ENCODE measurements around the gene C9orf72. TPM values are rescaled to one million over a fixed set of nuclear protein-coding genes. Genes with fewer than 3 reads are reported as not detected.

Gene C9orf72
- total RNA-seq, 1 donor from 2014 or later, result 15.1 TPM

DNA sequence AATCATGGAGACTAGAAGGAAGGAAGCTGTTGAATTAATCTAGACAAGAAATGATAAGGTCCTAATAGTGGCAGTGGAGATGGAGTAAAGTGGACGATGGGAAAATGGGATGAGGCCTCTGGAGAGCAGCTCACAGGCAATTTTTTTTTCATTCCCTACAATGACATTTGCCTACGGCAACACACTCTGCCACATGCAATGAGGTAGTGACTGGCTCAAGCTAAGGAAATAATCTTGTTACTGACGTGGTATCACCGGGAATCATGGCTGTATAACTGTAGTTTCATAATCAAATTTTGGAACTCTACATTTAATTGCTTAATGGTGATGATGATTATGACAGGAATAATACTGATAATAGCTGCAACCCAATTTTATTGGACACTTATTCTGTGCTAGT, 31.5 kb downstream of the C9orf72 start:
- Histone ChIP-seq H3K36me3 (ENCODE audit: control insufficient read depth in 3 of 3, insufficient read depth in 3 of 3, low read length in 3 of 3) (no peaks in the 10 kb centered on the region), H3K27ac (ENCODE audit: low read depth, low read length) (no peak overlapping the region), H3K4me3 (ENCODE audit: low read length in 3 of 3) (no peak overlapping the region), H3K9ac (ENCODE audit: low read depth in 1 of 3, low read length in 3 of 3) (no peak overlapping the region), H3K9me3 (ENCODE audit: control insufficient read depth in 3 of 3, low read length in 3 of 3) (no peaks in the 10 kb centered on the region), H3K27me3 (ENCODE audit: control insufficient read depth in 3 of 3, insufficient read depth in 3 of 3, low read length in 3 of 3) (no peaks in the 10 kb centered on the region), H3K4me1 (ENCODE audit: control insufficient read depth in 3 of 3, insufficient read depth in 3 of 3, low read length in 3 of 3) (peaks cover 34 to 58% (median 38%) of the 10 kb centered on the region in 3 donors)

DNA sequence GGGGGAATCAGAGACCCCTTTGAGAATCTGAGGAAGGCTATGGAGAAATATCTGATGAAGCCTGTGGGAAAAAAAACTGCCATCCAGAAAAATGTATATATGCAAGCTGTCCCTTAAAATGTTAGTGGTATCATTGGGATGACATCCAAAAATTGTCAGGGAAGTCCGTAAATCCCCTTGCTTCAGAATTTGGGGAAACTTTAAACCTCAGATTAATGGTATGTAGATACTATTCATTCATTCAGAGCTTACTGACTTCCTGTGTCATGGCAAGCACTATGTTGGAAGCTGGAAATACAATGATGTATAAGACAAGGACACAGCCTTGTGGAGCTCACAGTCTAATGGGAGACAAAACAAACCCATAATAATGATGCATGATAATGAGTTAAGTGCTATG, 32.8 kb downstream of the C9orf72 start:
- Histone ChIP-seq H3K4me3 (ENCODE audit: low read length in 3 of 3) (no peak overlapping the region), H3K27ac (ENCODE audit: low read depth, low read length) (peak overlapping the region; percentile 76), H3K4me1 (ENCODE audit: control insufficient read depth in 3 of 3, insufficient read depth in 3 of 3, low read length in 3 of 3) (peaks cover 37 to 59% (median 39%) of the 10 kb centered on the region in 3 donors), H3K9ac (ENCODE audit: low read depth in 1 of 3, low read length in 3 of 3) (peak overlapping the region in 1 of 3 donors; percentile 3), H3K36me3 (ENCODE audit: control insufficient read depth in 3 of 3, insufficient read depth in 3 of 3, low read length in 3 of 3) (no peaks in the 10 kb centered on the region), H3K9me3 (ENCODE audit: control insufficient read depth in 3 of 3, low read length in 3 of 3) (no peaks in the 10 kb centered on the region), H3K27me3 (ENCODE audit: control insufficient read depth in 3 of 3, insufficient read depth in 3 of 3, low read length in 3 of 3) (no peaks in the 10 kb centered on the region)

DNA sequence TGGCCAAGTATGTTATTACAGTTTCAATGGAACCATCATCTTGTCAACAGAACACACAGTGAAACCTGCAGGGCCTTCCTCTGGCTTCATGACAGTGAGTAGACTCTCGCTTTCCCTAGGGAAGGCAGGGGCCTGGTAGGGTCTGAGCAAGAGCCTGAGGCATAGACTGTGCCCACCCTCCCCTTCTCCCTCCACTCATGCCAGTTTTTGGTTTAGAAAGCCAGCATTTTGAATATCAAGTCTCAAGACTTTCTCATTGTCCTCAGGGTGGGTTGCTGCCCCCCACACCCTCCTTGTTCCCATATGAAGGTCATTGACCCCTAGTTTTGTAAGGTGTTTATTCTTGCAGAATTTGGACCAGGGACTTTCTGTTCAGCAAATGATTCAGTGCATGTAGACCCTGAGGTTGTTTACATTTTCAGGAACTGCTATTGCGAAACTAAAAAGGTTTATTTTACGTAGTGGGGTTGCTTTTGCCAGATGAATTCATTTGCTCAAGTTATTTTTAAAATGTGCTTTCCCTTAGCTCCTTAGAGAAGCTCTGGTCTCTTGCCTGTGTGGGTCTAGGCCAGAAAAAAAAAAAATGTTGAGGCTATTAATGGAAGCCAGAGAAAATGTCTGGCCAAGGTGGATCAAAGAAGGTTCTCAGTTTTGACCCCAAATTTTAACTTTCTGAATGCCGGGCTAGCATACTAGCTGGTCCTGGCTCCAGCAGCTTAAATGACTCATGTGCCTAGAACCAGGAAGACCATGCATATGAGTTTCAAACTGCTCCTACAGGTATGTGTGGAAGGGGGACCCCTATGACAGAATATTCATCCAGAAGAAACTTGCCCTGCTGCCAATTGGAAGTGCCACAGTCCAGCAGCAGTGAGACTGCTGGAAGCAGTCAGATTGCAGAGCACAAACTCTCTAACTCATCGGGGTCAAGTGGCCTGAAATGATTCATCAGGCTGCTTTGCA, 33.5 kb downstream of the C9orf72 start:
- no peaks in the 10 kb centered on the region for H3K36me3 ChIP-seq (ENCODE audit: control insufficient read depth in 3 of 3, insufficient read depth in 3 of 3, low read length in 3 of 3)
- H3K27me3 ChIP-seq (ENCODE audit: control insufficient read depth in 3 of 3, insufficient read depth in 3 of 3, low read length in 3 of 3), result no peaks in the 10 kb centered on the region
- H3K4me3 ChIP-seq (ENCODE audit: low read length in 3 of 3), result peak overlapping the region in 2 of 3 donors; percentile 11 to 29
- peak overlapping the region; percentile 76 for H3K27ac ChIP-seq (ENCODE audit: low read depth, low read length)
- H3K9me3 ChIP-seq (ENCODE audit: control insufficient read depth in 3 of 3, low read length in 3 of 3), result no peaks in the 10 kb centered on the region
- peaks cover 37 to 54% (median 39%) of the 10 kb centered on the region in 3 donors for H3K4me1 ChIP-seq (ENCODE audit: control insufficient read depth in 3 of 3, insufficient read depth in 3 of 3, low read length in 3 of 3)
- H3K9ac ChIP-seq (ENCODE audit: low read depth in 1 of 3, low read length in 3 of 3), result peak overlapping the region; percentile 18 to 42 (median 40)

DNA sequence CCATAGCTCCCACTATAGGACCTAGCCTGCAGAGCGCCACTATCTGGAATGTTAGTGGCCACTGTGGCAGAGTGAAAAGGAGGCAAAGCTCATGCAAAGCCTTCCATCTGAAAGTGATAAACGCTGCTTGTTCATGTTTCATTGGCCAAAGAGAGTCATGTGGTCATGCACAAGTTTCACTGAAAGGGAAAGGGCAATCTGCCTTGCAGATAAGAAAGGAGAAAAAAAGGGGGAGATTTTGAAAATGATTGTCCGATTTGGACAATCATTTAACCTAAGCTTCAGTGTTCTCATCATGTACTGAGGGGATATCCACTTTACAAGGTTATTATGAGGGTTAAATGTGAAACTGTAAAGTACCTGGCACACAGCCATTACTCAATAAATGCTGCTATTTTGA, 34.6 kb downstream of the C9orf72 start:
- Histone ChIP-seq H3K4me3 (ENCODE audit: low read length in 3 of 3) (no peak overlapping the region), H3K27ac (ENCODE audit: low read depth, low read length) (no peak overlapping the region), H3K9ac (ENCODE audit: low read depth in 1 of 3, low read length in 3 of 3) (no peak overlapping the region), H3K27me3 (ENCODE audit: control insufficient read depth in 3 of 3, insufficient read depth in 3 of 3, low read length in 3 of 3) (no peaks in the 10 kb centered on the region), H3K36me3 (ENCODE audit: control insufficient read depth in 3 of 3, insufficient read depth in 3 of 3, low read length in 3 of 3) (no peaks in the 10 kb centered on the region), H3K9me3 (ENCODE audit: control insufficient read depth in 3 of 3, low read length in 3 of 3) (no peaks in the 10 kb centered on the region), H3K4me1 (ENCODE audit: control insufficient read depth in 3 of 3, insufficient read depth in 3 of 3, low read length in 3 of 3) (peaks cover 37 to 54% (median 39%) of the 10 kb centered on the region in 3 donors)

DNA sequence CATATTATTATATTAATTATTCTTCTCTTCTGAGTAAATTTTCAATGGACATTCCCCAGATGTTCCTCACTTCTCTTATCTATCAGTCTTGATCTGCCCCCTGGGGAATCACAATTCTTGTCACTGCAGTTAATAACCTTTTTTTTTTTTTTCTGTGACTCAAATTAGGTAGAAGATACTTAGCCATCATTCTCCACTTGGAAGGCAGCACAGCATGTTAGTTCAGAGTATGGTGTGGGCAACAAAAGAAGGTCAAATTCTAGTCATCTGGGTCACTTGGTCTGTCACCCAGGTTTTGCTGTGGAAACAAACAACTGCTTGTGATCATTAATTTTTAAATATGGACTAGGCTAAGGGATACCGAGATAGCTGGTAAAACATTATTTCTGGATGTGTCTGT, 35.5 kb downstream of the C9orf72 start:
- Histone ChIP-seq H3K9ac (ENCODE audit: low read depth in 1 of 3, low read length in 3 of 3) (no peak overlapping the region), H3K27ac (ENCODE audit: low read depth, low read length) (no peak overlapping the region), H3K4me1 (ENCODE audit: control insufficient read depth in 3 of 3, insufficient read depth in 3 of 3, low read length in 3 of 3) (peaks cover 36 to 49% (median 39%) of the 10 kb centered on the region in 3 donors)

DNA sequence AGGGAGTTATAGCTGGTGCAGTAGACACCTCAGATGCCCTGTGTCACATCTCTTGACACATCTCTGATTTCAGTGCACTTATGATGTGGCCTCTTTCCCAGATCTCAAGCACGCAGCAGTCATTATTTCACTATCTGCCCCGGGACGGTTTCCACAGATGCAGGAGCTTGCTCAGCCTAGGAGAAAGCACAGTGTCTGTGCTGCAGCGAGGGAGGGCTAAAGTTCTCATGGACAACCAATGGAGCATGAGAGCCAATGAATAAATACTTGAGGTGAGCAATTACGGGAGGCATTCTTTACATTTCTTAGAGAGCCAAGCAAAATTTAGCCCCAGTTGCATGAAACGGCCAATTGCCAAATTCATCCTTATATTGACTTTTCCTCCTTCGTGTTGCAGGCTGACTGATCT, 36.2 kb downstream of the C9orf72 start:
- no peaks in the 10 kb centered on the region for H3K9me3 ChIP-seq (ENCODE audit: control insufficient read depth in 3 of 3, low read length in 3 of 3)
- H3K4me1 ChIP-seq (ENCODE audit: control insufficient read depth in 3 of 3, insufficient read depth in 3 of 3, low read length in 3 of 3), result peaks cover 29 to 43% (median 33%) of the 10 kb centered on the region in 3 donors
- no peak overlapping the region for H3K27ac ChIP-seq (ENCODE audit: low read depth, low read length)
- peak overlapping the region in 1 of 3 donors; percentile 3 for H3K9ac ChIP-seq (ENCODE audit: low read depth in 1 of 3, low read length in 3 of 3)
- no peaks in the 10 kb centered on the region for H3K27me3 ChIP-seq (ENCODE audit: control insufficient read depth in 3 of 3, insufficient read depth in 3 of 3, low read length in 3 of 3)
- no peak overlapping the region for H3K4me3 ChIP-seq (ENCODE audit: low read length in 3 of 3)
- H3K36me3 ChIP-seq (ENCODE audit: control insufficient read depth in 3 of 3, insufficient read depth in 3 of 3, low read length in 3 of 3), result no peaks in the 10 kb centered on the region

More for the DNA sequence above, 35.5 kb downstream of the C9orf72 start:
- H3K4me3 ChIP-seq (ENCODE audit: low read length in 3 of 3), result no peak overlapping the region
- H3K27me3 ChIP-seq (ENCODE audit: control insufficient read depth in 3 of 3, insufficient read depth in 3 of 3, low read length in 3 of 3), result no peaks in the 10 kb centered on the region
- H3K36me3 ChIP-seq (ENCODE audit: control insufficient read depth in 3 of 3, insufficient read depth in 3 of 3, low read length in 3 of 3), result no peaks in the 10 kb centered on the region
- no peaks in the 10 kb centered on the region for H3K9me3 ChIP-seq (ENCODE audit: control insufficient read depth in 3 of 3, low read length in 3 of 3)

DNA sequence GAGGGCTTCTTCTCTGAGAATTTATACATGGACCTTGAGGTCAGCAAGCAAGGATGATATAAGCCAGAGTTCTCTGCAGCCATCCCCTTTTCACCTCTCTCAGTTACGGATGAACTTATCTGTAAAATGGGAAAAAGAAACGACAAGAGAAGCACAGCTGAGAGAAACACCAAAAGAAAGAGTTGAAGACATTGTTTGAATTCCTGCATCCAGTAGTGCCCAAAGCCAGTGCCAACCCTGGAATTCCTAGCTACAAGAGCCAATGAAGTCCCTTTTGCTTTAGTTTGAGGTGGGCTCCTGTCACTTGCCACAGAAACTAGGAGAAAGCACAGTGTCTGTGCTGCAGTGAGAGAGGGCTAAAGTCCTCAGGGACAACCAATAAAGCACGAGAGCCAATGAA, 37.1 kb downstream of the C9orf72 start:
- no peaks in the 10 kb centered on the region for H3K27me3 ChIP-seq (ENCODE audit: control insufficient read depth in 3 of 3, insufficient read depth in 3 of 3, low read length in 3 of 3)
- H3K27ac ChIP-seq (ENCODE audit: low read depth, low read length), result no peak overlapping the region
- H3K4me3 ChIP-seq (ENCODE audit: low read length in 3 of 3), result no peak overlapping the region
- H3K9me3 ChIP-seq (ENCODE audit: control insufficient read depth in 3 of 3, low read length in 3 of 3), result no peaks in the 10 kb centered on the region
- no peak overlapping the region for H3K9ac ChIP-seq (ENCODE audit: low read depth in 1 of 3, low read length in 3 of 3)
- H3K4me1 ChIP-seq (ENCODE audit: control insufficient read depth in 3 of 3, insufficient read depth in 3 of 3, low read length in 3 of 3), result peaks cover 29 to 35% (median 33%) of the 10 kb centered on the region in 3 donors
- H3K36me3 ChIP-seq (ENCODE audit: control insufficient read depth in 3 of 3, insufficient read depth in 3 of 3, low read length in 3 of 3), result no peaks in the 10 kb centered on the region

DNA sequence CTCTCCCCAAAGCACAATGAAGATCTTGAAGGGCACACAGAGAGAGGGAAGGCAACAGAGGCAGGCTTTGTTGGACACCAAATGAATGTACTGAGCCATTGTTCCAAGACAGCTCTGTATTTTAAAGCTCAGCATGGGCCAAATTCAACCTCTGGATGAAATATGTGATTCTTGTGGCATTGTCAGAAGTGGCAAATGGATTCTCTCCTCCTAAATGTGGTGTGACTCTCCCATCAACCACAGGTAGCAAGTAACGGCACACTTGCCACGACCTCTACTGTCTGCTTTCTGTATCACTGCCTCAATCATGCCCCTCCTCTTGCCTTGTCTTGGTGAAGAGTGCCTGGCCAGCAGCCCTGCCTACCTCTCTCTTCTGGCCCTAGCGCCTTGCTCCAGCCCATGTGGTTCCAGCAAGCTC, 37.6 kb downstream of the C9orf72 start:
- Histone ChIP-seq H3K9me3 (ENCODE audit: control insufficient read depth in 3 of 3, low read length in 3 of 3) (no peaks in the 10 kb centered on the region), H3K4me3 (ENCODE audit: low read length in 3 of 3) (no peak overlapping the region), H3K4me1 (ENCODE audit: control insufficient read depth in 3 of 3, insufficient read depth in 3 of 3, low read length in 3 of 3) (peaks cover 25 to 30% (median 29%) of the 10 kb centered on the region in 3 donors), H3K27ac (ENCODE audit: low read depth, low read length) (no peak overlapping the region), H3K27me3 (ENCODE audit: control insufficient read depth in 3 of 3, insufficient read depth in 3 of 3, low read length in 3 of 3) (no peaks in the 10 kb centered on the region), H3K36me3 (ENCODE audit: control insufficient read depth in 3 of 3, insufficient read depth in 3 of 3, low read length in 3 of 3) (no peaks in the 10 kb centered on the region), H3K9ac (ENCODE audit: low read depth in 1 of 3, low read length in 3 of 3) (no peak overlapping the region)

DNA sequence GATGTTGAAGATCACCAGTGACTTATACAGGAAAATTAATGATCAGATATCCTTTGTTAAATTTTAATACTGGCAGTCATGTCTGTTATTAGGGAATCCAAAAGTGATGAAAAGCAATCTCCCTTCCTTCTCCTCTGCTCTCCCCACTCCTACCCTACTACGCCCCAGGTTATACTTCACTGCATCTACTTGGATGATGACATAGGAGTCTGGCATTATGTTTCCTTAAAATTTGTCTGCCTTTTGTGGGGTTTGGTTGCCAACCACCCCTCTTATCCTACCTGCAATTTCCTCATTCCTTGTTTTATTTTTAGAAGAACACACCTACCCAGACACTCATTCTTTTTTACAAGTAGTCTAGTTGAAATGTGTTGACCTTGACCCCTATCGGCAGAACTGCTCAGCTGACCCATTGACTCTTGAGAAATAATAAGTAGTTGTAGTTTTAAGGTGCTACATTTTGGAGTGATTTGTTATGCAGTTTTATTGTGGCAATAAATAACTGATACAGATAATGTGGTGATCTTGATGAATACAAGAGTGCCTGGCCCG, 38.5 kb downstream of the C9orf72 start:
- H3K36me3 ChIP-seq (ENCODE audit: control insufficient read depth in 3 of 3, insufficient read depth in 3 of 3, low read length in 3 of 3), result no peaks in the 10 kb centered on the region
- H3K27ac ChIP-seq (ENCODE audit: low read depth, low read length), result no peak overlapping the region

DNA sequence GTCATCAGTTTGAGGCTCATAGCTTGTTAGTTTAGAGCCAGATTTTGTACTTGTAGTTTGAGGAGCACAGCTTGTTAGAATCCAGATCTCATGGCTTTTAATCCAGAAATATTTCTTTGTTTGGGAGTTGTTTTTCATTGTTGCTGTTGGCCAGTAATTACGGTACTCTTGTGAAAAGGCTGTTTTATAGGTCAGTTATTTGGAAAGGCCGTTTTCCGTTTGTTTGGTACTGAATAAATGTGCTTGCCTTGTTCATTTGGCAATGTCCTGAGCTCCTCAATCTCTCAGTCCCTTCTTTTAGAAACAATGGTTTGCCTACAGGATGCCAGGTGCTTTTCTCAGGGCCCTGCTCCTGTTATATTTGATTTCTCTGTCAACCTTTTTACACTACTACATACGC, 39.1 kb downstream of the C9orf72 start:
- Histone ChIP-seq H3K27me3 (ENCODE audit: control insufficient read depth in 3 of 3, insufficient read depth in 3 of 3, low read length in 3 of 3) (no peaks in the 10 kb centered on the region), H3K9ac (ENCODE audit: low read depth in 1 of 3, low read length in 3 of 3) (no peak overlapping the region), H3K4me1 (ENCODE audit: control insufficient read depth in 3 of 3, insufficient read depth in 3 of 3, low read length in 3 of 3) (peaks cover 10 to 26% (median 15%) of the 10 kb centered on the region in 3 donors), H3K27ac (ENCODE audit: low read depth, low read length) (no peak overlapping the region), H3K4me3 (ENCODE audit: low read length in 3 of 3) (no peak overlapping the region), H3K36me3 (ENCODE audit: control insufficient read depth in 3 of 3, insufficient read depth in 3 of 3, low read length in 3 of 3) (no peaks in the 10 kb centered on the region), H3K9me3 (ENCODE audit: control insufficient read depth in 3 of 3, low read length in 3 of 3) (no peaks in the 10 kb centered on the region)

More for the DNA sequence above, 38.5 kb downstream of the C9orf72 start:
- H3K4me3 ChIP-seq (ENCODE audit: low read length in 3 of 3), result no peak overlapping the region
- no peaks in the 10 kb centered on the region for H3K27me3 ChIP-seq (ENCODE audit: control insufficient read depth in 3 of 3, insufficient read depth in 3 of 3, low read length in 3 of 3)
- H3K9ac ChIP-seq (ENCODE audit: low read depth in 1 of 3, low read length in 3 of 3), result no peak overlapping the region
- no peaks in the 10 kb centered on the region for H3K9me3 ChIP-seq (ENCODE audit: control insufficient read depth in 3 of 3, low read length in 3 of 3)
- peaks cover 16 to 29% (median 20%) of the 10 kb centered on the region in 3 donors for H3K4me1 ChIP-seq (ENCODE audit: control insufficient read depth in 3 of 3, insufficient read depth in 3 of 3, low read length in 3 of 3)
